ENCODE results near the gene BTBD9. TPM values are rescaled to one million over a fixed set of nuclear protein-coding genes. Genes with fewer than 3 reads are reported as not detected.

The BTBD9 gene
- total RNA-seq, 4 donors from 2014 or later = 8.6 to 34.1 (median 30.8) TPM

DNA sequence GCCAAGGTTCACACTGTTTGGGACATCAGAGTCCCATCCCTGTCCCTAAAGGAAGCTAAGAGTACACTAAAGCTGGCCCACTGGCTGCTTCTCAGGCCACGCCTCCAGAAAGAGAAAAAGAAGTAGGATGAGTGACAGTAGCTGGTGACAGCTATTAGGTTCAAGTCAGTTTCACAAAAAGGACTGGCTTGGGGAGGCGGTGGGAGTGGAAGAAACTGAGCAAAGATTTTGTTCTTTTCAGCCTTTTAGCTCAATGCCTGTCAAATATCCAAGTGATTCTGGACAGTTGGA lies 445.5 kb downstream of the BTBD9 start:
- Histone ChIP-seq H3K27me3 (no peaks in the 10 kb centered on the region), H3K9me3 (no peaks in the 10 kb centered on the region), H3K36me3 (no peaks in the 10 kb centered on the region), H3K4me1 (no peaks in the 10 kb centered on the region), H3K27ac (no peak overlapping the region), H3K4me3 (no peak overlapping the region)
- DNase-seq = no peak
- intact Hi-C loops (cut with DNase I; ENCODE audit: low total_unique reads) (no loop called here), in situ Hi-C loops (cut with MboI; ENCODE audit: low pct_ligation_motif_present in 1 of 4, low pct_unique_long_range_greater_than_20kb in 1 of 4, low sequenced_read_pairs in 3 of 4) (no loop called here)
- 91 to 93% methylated on average over 2 of the region's 2 CpGs for WGBS, 2 donors (ENCODE audit: low coverage in 1 of 2)
- no peak for TF ChIP-seq EP300 (IDR thresholded peaks at IDR 0.05; ENCODE audit: low read depth)
- no peak for TF ChIP-seq CTCF (IDR thresholded peaks at IDR 0.05)

DNA sequence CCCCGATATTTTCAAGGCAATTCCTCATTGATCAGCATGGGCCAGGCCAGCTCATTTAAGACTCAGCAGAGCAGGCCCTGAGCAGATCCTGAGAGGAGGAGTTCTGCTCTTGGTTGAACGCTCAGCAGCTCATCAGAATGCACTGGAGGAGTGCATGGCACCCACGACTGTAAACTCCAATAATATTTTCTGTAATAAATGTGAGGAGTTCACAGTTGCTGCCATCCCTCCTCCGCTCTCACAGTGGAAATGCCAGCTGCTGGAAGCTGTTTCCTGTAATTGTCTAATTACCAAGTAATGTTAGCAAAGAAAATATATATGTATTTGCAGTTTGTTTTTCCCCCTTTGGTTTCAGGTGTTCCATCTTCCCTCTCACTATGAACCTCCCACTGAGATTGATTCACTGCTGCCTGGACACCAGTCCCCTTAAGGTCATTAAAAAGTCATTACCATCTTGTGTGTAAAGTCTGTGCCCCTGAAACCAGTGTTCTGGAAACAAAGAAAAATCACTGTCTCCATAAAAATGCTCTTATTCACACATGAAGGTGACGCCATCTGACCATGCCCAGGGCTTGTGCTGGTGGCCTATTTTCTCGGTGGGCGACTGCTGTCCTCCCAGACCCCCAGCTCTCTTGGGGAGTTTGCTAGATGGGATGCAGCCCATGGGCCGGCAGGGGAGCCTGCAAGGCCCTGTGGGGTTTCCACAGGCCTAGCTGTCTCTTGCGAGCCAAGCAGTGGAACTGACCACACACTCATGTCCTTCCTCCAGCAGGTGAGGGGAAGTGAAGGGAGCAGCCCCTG lies 446.0 kb downstream of the BTBD9 start:
- TF ChIP-seq CTCF (IDR thresholded peaks at IDR 0.05) (no peak), EP300 (IDR thresholded peaks at IDR 0.05; ENCODE audit: low read depth) (no peak)
- in situ Hi-C loops (cut with MboI; ENCODE audit: low pct_ligation_motif_present in 1 of 4, low pct_unique_long_range_greater_than_20kb in 1 of 4, low sequenced_read_pairs in 3 of 4) = no loop called here
- H3K4me3 ChIP-seq = no peak overlapping the region
- no peak for DNase-seq
- no peaks in the 10 kb centered on the region for H3K36me3 ChIP-seq
- intact Hi-C loops (cut with DNase I; ENCODE audit: low total_unique reads) = no loop called here
- H3K4me1 ChIP-seq = no peaks in the 10 kb centered on the region
- WGBS, 2 donors (ENCODE audit: low coverage in 1 of 2) = 82 to 88% methylated on average over 5 to 9 of the region's 9 CpGs
- no peak overlapping the region for H3K27ac ChIP-seq
- H3K9me3 ChIP-seq = no peaks in the 10 kb centered on the region
- H3K27me3 ChIP-seq = no peaks in the 10 kb centered on the region

- DNase-seq = no peak
- H3K9me3 ChIP-seq = no peaks in the 10 kb centered on the region
- in situ Hi-C loops (cut with MboI; ENCODE audit: low pct_ligation_motif_present in 1 of 4, low pct_unique_long_range_greater_than_20kb in 1 of 4, low sequenced_read_pairs in 3 of 4) = no loop called here
- H3K4me3 ChIP-seq = no peak overlapping the region
- H3K4me1 ChIP-seq = no peaks in the 10 kb centered on the region
- no peaks in the 10 kb centered on the region for H3K36me3 ChIP-seq
- no peak overlapping the region for H3K27ac ChIP-seq
- H3K27me3 ChIP-seq = no peaks in the 10 kb centered on the region
- intact Hi-C loops (cut with DNase I; ENCODE audit: low total_unique reads) = no loop called here
- TF ChIP-seq POLR2AphosphoS5 (IDR thresholded peaks at IDR 0.05) (no peak), EP300 (IDR thresholded peaks at IDR 0.05; ENCODE audit: low read depth) (no peak), POLR2A (IDR thresholded peaks at IDR 0.05) (no peak), CTCF (IDR thresholded peaks at IDR 0.05) (no peak)
- 100% methylated on average over 1 to 7 of the region's 7 CpGs for WGBS, 2 donors (ENCODE audit: low coverage in 1 of 2)
These were observed 446.7 kb downstream of the BTBD9 start for GRCh38 chr6:38193051-38193450.

- H3K27ac ChIP-seq = no peak overlapping the region
- H3K4me1 ChIP-seq = no peaks in the 10 kb centered on the region
- intact Hi-C loops (cut with DNase I; ENCODE audit: low total_unique reads) (no loop called here), in situ Hi-C loops (cut with MboI; ENCODE audit: low pct_ligation_motif_present in 1 of 4, low pct_unique_long_range_greater_than_20kb in 1 of 4, low sequenced_read_pairs in 3 of 4) (no loop called here)
- WGBS, 2 donors (ENCODE audit: low coverage in 1 of 2) = 77% methylated on average over 5 of the region's 5 CpGs; no CpG with 5 or more reads in 1 of the 2 donors
- H3K27me3 ChIP-seq = no peaks in the 10 kb centered on the region
- DNase-seq = no peak
- no peak for TF ChIP-seq CTCF (IDR thresholded peaks at IDR 0.05)
- no peak for TF ChIP-seq POLR2AphosphoS5 (IDR thresholded peaks at IDR 0.05)
- TF ChIP-seq POLR2A (IDR thresholded peaks at IDR 0.05) = no peak
- TF ChIP-seq EP300 (IDR thresholded peaks at IDR 0.05; ENCODE audit: low read depth) = no peak
- H3K4me3 ChIP-seq = no peak overlapping the region
- H3K36me3 ChIP-seq = no peaks in the 10 kb centered on the region
- no peaks in the 10 kb centered on the region for H3K9me3 ChIP-seq
These were observed 447.2 kb downstream of the BTBD9 start for GRCh38 chr6:38192487-38192886.

Data from transverse colon (tissue), 4 donors.